Gastrocnemius medialis (tissue), 4 donors: ENCODE data around the gene ATP5PB. TPM values are rescaled to one million over a fixed set of nuclear protein-coding genes. Genes with fewer than 3 reads are reported as not detected.

Source experiments
- ATAC-seq, 2 donors: fragments of 150-250 bp; one replicate each; pipeline ENCODE4 v1.9.1; 2016
- DNase-seq, 2 donors: peaks; one replicate each; pipeline ENCODE4 v3.0.0-alpha.2; 2019
- H3K27ac ChIP-seq, 4 donors: fragments of 200-600 bp; sonication (generic); 1 replicate in 1 of 4; 2 replicates in 3 of 4; pipeline ENCODE4 v1.5.1; 2016 to 2018; ENCODE audit warnings: mild to moderate bottlenecking in 2 of 4, moderate library complexity in 1 of 4
- H3K27me3 ChIP-seq, 3 donors: fragments of 200-600 bp; sonication (generic) in 2 of 3; 1 replicate in 1 of 3; 2 replicates in 2 of 3; pipeline versions ENCODE4 v1.5.1 to v1.6.0; 2016 to 2019; ENCODE audit warnings: mild to moderate bottlenecking in 1 of 3, moderate library complexity in 1 of 3
- H3K36me3 ChIP-seq, 2 donors: fragments of 200-600 bp; sonication (generic) in 1 of 2; one replicate each; pipeline ENCODE4 v1.5.1; 2017 to 2018
- H3K4me1 ChIP-seq, 2 donors: fragments of 200-600 bp; sonication (generic) in 1 of 2; one replicate each; pipeline ENCODE4 v1.5.1; 2016 to 2017; ENCODE audit warnings: mild to moderate bottlenecking in 2 of 2
- H3K4me3 ChIP-seq, 4 donors: fragments of 200-600 bp; sonication (generic) in 3 of 4; 1 replicate in 1 of 4; 2 replicates in 3 of 4; pipeline ENCODE4 v1.5.1; 2016 to 2019; ENCODE audit warnings: mild to moderate bottlenecking in 2 of 4
- H3K9me3 ChIP-seq, 3 donors: fragments of 200-600 bp; sonication (generic) in 2 of 3; 1 replicate in 1 of 3; 2 replicates in 2 of 3; pipeline ENCODE4 v1.5.1; 2016 to 2019
- CTCF ChIP-seq, 5 experiments: fragments of 450-650 bp in 3 of 5; fragments of 200-600 bp in 2 of 5; sonication (generic) in 2 of 5; IDR thresholded peaks in 4 of 5; conservative IDR thresholded peaks in 1 of 5; 1 replicate in 4 of 5; 2 replicates in 1 of 5; pipeline ENCODE4 v1.5.1; 2016 to 2019; ENCODE audit warnings: antibody characterized with exemption in 5 of 5, mild to moderate bottlenecking in 3 of 5, moderate library complexity in 3 of 5
- POLR2A ChIP-seq, 2 donors: fragments of 450-650 bp; IDR thresholded peaks; one replicate each; pipeline ENCODE4 v1.6.1; 2017; ENCODE audit warnings: antibody characterized with exemption in 2 of 2, mild to moderate bottlenecking in 2 of 2, moderate library complexity in 2 of 2
- in situ Hi-C, 4 donors: fragments of 200-750 bp; cut with MboI; loops; one replicate each; pipeline versions ENCODE4 v1.15.0 to v1.8.0; 2017; ENCODE audit warnings: low sequenced_read_pairs in 4 of 4
- intact Hi-C: fragments of 100-400 bp; cut with DNase I; formaldehyde crosslinking; loops from one replicate; pipeline ENCODE4 v1.15.1; 2023; ENCODE audit warnings: low total_unique reads
- total RNA-seq, 4 donors: library from RNA; depleted of rRNA; stranded (reverse); fragments of >200 nt; gene quantifications; one replicate each; pipeline versions ENCODE4 v1.1.0 to v1.2.3, GENCODE V29; 2016

ATP5PB gene
- total RNA-seq, 4 donors from 2014 or later, result 232 to 350 (median 266) TPM

GRCh38 chr1:111417755-111418154 lies 31.5 kb upstream of the ATP5PB start:
- no peak for DNase-seq
- no peak for ATAC-seq

GRCh38 chr1:111419037-111419436 lies 30.2 kb upstream of the ATP5PB start:
- no peak for DNase-seq
- TF ChIP-seq CTCF (IDR thresholded peaks at IDR 0.05 in 4 of 5, conservative IDR thresholded peaks at IDR 0.05 in 1 of 5) (no peak), POLR2A (IDR thresholded peaks at IDR 0.05) (no peak)
- Histone ChIP-seq H3K36me3 (peaks cover 0 to 9% of the 10 kb centered on the region in 2 donors), H3K4me3 (no peak overlapping the region), H3K27me3 (no peaks in the 10 kb centered on the region), H3K9me3 (no peaks in the 10 kb centered on the region), H3K4me1 (no peaks in the 10 kb centered on the region), H3K27ac (no peak overlapping the region)
- in situ Hi-C loops, result no loop called here
- intact Hi-C loops, result no loop called here
- ATAC-seq, result no peak

More at GRCh38 chr1:111417755-111418154, 31.5 kb upstream of the ATP5PB start:
- Histone ChIP-seq H3K4me1 (no peaks in the 10 kb centered on the region), H3K9me3 (no peaks in the 10 kb centered on the region), H3K36me3 (peaks cover 0 to 9% of the 10 kb centered on the region in 2 donors), H3K27me3 (no peaks in the 10 kb centered on the region), H3K4me3 (no peak overlapping the region), H3K27ac (no peak overlapping the region)
- in situ Hi-C loops, result no loop called here
- no peak for TF ChIP-seq POLR2A (IDR thresholded peaks at IDR 0.05)
- TF ChIP-seq CTCF (IDR thresholded peaks at IDR 0.05 in 4 of 5, conservative IDR thresholded peaks at IDR 0.05 in 1 of 5), result no peak
- intact Hi-C loops, result no loop called here

DNA sequence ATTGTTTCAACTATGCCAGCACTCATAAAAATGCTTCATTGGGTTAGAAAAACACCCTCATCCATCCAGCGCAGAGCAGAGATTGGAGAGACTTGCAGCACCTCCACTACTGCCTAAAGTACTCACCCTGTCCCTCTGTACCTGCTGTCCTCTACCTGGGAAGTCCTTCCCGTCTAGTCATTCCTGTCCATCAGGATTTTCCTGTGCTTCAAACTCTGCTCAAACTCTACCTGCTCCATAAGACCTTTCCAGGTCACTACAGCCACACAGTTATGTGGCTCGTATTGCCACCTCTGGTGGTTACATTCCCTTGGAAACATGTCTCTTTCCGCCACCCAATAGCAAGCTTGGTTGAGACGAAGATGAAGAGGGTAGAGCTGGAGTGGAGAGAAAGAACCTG lies 28.9 kb upstream of the ATP5PB start:
- no peaks in the 10 kb centered on the region for H3K27me3 ChIP-seq
- intact Hi-C loops, result no loop called here
- H3K9me3 ChIP-seq, result no peaks in the 10 kb centered on the region
- no peaks in the 10 kb centered on the region for H3K36me3 ChIP-seq
- no peaks in the 10 kb centered on the region for H3K4me1 ChIP-seq
- no peak overlapping the region for H3K27ac ChIP-seq
- ATAC-seq (no peak), DNase-seq (no peak)
- H3K4me3 ChIP-seq, result no peak overlapping the region
- in situ Hi-C loops, result no loop called here
- TF ChIP-seq CTCF (IDR thresholded peaks at IDR 0.05 in 4 of 5, conservative IDR thresholded peaks at IDR 0.05 in 1 of 5) (no peak), POLR2A (IDR thresholded peaks at IDR 0.05) (no peak)

GRCh38 chr1:111422546-111423391 lies 26.5 kb upstream of the ATP5PB start:
- Histone ChIP-seq H3K9me3 (no peaks in the 10 kb centered on the region), H3K4me1 (no peaks in the 10 kb centered on the region), H3K27ac (no peak overlapping the region), H3K4me3 (no peak overlapping the region), H3K36me3 (no peaks in the 10 kb centered on the region), H3K27me3 (no peaks in the 10 kb centered on the region)
- in situ Hi-C loops (no loop called here), intact Hi-C loops (no loop called here)
- no peak for DNase-seq
- TF ChIP-seq POLR2A (IDR thresholded peaks at IDR 0.05) (no peak), CTCF (IDR thresholded peaks at IDR 0.05 in 4 of 5, conservative IDR thresholded peaks at IDR 0.05 in 1 of 5) (no peak)
- no peak for ATAC-seq
